ENCODE data around the gene C8B. TPM values are rescaled to one million over a fixed set of nuclear protein-coding genes. Genes with fewer than 3 reads are reported as not detected.

C8B gene
- total and polyA plus RNA-seq, 2 of the 13 experiments (the other 11 are each of a cell fraction or from before 2014, with no cell fraction given), result 8.4 to 11.3 TPM

DNA sequence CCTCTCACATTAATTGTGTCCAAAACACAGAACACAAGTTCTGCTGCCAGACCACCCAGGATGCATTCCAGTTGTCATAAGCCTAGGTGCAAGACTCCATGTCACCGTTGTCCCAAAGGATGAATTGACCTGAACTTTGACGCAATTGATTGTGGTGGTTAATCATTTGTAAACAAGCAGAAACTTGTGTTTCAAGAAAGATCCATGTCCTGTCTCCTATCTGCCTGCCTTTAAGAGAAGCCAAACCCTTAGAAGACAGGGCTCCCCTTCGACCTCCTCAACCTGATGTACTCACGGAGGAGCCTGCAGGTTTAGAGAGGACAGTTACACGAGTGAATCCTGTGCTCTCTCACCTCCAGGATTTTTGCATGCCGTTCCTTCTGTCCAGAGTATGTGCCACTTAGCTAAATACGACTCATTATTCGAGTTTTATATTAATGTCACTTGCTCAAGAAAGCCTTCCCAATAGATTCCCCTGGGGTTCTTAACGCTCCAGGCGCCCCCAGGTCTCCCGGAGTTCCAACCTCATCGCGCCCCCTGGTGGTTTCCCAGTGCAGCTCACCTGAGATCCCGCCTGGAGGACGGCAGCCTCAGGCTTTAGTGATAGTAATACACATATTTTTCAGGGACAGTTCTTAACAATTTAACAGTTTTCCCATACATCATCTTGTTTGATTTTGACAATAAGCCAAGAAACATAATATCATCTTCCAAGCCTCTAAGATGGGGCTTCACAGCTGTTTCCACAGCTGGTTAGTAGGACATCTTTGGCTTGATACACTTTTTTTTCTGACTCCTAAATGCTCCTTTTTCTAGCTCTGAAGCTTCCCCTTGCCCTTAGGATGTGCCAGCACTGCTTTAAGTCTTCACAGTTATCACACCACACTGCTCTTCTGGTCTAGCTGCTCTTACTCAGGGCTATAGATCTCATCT lies 2.4 kb upstream of the C8B start (continued):
- TF ChIP-seq, protein P1, sequence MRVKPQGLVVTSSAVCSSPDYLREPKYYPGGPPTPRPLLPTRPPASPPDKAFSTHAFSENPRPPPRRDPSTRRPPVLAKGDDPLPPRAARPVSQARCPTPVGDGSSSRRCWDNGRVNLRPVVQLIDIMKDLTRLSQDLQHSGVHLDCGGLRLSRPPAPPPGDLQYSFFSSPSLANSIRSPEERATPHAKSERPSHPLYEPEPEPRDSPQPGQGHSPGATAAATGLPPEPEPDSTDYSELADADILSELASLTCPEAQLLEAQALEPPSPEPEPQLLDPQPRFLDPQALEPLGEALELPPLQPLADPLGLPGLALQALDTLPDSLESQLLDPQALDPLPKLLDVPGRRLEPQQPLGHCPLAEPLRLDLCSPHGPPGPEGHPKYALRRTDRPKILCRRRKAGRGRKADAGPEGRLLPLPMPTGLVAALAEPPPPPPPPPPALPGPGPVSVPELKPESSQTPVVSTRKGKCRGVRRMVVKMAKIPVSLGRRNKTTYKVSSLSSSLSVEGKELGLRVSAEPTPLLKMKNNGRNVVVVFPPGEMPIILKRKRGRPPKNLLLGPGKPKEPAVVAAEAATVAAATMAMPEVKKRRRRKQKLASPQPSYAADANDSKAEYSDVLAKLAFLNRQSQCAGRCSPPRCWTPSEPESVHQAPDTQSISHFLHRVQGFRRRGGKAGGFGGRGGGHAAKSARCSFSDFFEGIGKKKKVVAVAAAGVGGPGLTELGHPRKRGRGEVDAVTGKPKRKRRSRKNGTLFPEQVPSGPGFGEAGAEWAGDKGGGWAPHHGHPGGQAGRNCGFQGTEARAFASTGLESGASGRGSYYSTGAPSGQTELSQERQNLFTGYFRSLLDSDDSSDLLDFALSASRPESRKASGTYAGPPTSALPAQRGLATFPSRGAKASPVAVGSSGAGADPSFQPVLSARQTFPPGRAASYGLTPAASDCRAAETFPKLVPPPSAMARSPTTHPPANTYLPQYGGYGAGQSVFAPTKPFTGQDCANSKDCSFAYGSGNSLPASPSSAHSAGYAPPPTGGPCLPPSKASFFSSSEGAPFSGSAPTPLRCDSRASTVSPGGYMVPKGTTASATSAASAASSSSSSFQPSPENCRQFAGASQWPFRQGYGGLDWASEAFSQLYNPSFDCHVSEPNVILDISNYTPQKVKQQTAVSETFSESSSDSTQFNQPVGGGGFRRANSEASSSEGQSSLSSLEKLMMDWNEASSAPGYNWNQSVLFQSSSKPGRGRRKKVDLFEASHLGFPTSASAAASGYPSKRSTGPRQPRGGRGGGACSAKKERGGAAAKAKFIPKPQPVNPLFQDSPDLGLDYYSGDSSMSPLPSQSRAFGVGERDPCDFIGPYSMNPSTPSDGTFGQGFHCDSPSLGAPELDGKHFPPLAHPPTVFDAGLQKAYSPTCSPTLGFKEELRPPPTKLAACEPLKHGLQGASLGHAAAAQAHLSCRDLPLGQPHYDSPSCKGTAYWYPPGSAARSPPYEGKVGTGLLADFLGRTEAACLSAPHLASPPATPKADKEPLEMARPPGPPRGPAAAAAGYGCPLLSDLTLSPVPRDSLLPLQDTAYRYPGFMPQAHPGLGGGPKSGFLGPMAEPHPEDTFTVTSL (CRISPR knock-in tag; IDR thresholded peaks at IDR 0.05; ENCODE audit: borderline replicate concordance), result peak; percentile 47; the same call in 1 of the 2 replicates
- TF ChIP-seq TGIF2 (CRISPR knock-in tag; IDR thresholded peaks at IDR 0.05) (no peak), SMARCC2 (IDR thresholded peaks at IDR 0.05) (no peak), HNRNPH1 (optimal IDR thresholded peaks at IDR 0.05; ENCODE audit: low read depth, low read length) (no peak), GZF1 (CRISPR knock-in tag; IDR thresholded peaks at IDR 0.05) (no peak), ZNF883 (CRISPR knock-in tag; IDR thresholded peaks at IDR 0.05; ENCODE audit: not compliant biosample characterization) (no peak), ATM (IDR thresholded peaks at IDR 0.05; ENCODE audit: borderline replicate concordance) (no peak), ASH2L (IDR thresholded peaks at IDR 0.05; ENCODE audit: insufficient read length, low read depth, low read length) (peak; percentile 67), MBNL3 (CRISPR knock-in tag; conservative IDR thresholded peaks at IDR 0.05) (no peak), ZNF660 (CRISPR knock-in tag; IDR thresholded peaks at IDR 0.05; ENCODE audit: borderline replicate concordance, low read depth) (no peak), EP300 (IDR thresholded peaks at IDR 0.05; ENCODE audit: low read depth in 2 of 2, low read length in 2 of 2) (peak in 1 of 2 experiments; percentile 72; a peak in 1 of 4 replicates), EP300 (CRISPR knock-in tag; IDR thresholded peaks at IDR 0.05; ENCODE audit: borderline replicate concordance) (no peak), SMAD1 (CRISPR knock-in tag; IDR thresholded peaks at IDR 0.05; ENCODE audit: borderline replicate concordance, low read depth) (no peak)
- TF ChIP-seq, protein P2, sequence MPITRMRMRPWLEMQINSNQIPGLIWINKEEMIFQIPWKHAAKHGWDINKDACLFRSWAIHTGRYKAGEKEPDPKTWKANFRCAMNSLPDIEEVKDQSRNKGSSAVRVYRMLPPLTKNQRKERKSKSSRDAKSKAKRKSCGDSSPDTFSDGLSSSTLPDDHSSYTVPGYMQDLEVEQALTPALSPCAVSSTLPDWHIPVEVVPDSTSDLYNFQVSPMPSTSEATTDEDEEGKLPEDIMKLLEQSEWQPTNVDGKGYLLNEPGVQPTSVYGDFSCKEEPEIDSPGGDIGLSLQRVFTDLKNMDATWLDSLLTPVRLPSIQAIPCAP (CRISPR knock-in tag; IDR thresholded peaks at IDR 0.05; ENCODE audit: low read depth), result no peak
- TF ChIP-seq, protein P3, sequence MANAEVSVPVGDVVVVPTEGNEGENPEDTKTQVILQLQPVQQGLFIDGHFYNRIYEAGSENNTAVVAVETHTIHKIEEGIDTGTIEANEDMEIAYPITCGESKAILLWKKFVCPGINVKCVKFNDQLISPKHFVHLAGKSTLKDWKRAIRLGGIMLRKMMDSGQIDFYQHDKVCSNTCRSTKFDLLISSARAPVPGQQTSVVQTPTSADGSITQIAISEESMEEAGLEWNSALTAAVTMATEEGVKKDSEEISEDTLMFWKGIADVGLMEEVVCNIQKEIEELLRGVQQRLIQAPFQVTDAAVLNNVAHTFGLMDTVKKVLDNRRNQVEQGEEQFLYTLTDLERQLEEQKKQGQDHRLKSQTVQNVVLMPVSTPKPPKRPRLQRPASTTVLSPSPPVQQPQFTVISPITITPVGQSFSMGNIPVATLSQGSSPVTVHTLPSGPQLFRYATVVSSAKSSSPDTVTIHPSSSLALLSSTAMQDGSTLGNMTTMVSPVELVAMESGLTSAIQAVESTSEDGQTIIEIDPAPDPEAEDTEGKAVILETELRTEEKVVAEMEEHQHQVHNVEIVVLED (CRISPR knock-in tag; IDR thresholded peaks at IDR 0.05; ENCODE audit: borderline replicate concordance), result no peak
- TF ChIP-seq, protein P4, sequence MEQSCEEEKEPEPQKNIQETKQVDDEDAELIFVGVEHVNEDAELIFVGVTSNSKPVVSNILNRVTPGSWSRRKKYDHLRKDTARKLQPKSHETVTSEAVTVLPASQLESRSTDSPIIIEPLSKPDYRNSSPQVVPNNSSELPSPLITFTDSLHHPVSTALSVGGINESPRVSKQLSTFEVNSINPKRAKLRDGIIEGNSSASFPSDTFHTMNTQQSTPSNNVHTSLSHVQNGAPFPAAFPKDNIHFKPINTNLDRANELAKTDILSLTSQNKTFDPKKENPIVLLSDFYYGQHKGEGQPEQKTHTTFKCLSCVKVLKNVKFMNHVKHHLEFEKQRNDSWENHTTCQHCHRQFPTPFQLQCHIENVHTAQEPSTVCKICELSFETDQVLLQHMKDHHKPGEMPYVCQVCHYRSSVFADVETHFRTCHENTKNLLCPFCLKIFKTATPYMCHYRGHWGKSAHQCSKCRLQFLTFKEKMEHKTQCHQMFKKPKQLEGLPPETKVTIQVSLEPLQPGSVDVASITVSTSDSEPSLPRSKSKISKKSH (CRISPR knock-in tag; IDR thresholded peaks at IDR 0.05; ENCODE audit: borderline replicate concordance), result no peak
- TF ChIP-seq, protein P5, sequence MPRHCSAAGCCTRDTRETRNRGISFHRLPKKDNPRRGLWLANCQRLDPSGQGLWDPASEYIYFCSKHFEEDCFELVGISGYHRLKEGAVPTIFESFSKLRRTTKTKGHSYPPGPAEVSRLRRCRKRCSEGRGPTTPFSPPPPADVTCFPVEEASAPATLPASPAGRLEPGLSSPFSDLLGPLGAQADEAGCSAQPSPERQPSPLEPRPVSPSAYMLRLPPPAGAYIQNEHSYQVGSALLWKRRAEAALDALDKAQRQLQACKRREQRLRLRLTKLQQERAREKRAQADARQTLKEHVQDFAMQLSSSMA (CRISPR knock-in tag; IDR thresholded peaks at IDR 0.05), result no peak

Measured in HepG2 (cell line).